SKM-1 (cell line): ENCODE data around the gene CAMSAP3.

Source experiments
- DNase-seq: peaks from one replicate; lab custom pipeline; 2025; ENCODE audit not compliant: unreplicated experiment; lab: John Stamatoyannopoulos, UW

CAMSAP3 gene

GRCh38 chr19:7595466-7596133 lies at the start of gene CAMSAP3:
Gene CAMSAP3 (plus strand): TSS chr19:7595863. CDS start chr19:7596003, 140 bp downstream.
- no peak for DNase-seq

DNA sequence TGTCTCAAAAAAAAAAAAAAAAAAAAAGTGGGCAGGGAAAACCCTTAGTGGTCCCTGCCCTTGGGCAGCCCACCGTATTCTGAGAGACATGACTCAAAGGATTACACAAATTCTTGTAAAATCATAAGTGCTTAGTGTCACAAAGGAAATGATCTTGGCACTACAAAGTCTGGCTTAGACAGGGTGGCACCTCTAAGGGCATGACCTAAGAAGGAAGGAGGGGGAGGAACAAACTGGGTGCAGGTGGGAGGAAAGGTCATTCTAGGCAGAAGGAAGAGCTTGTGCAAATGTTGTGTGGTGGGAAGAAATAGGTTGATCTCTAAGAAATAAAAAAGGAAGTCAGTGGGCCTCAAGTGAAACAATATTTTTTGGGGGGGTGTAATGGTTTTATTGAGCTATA lies 49.8 kb upstream of the CAMSAP3 start:
- DNase-seq = peak; percentile 54

GRCh38 chr19:7547159-7547558 lies 48.5 kb upstream of the CAMSAP3 start:
- DNase-seq = no peak

DNA sequence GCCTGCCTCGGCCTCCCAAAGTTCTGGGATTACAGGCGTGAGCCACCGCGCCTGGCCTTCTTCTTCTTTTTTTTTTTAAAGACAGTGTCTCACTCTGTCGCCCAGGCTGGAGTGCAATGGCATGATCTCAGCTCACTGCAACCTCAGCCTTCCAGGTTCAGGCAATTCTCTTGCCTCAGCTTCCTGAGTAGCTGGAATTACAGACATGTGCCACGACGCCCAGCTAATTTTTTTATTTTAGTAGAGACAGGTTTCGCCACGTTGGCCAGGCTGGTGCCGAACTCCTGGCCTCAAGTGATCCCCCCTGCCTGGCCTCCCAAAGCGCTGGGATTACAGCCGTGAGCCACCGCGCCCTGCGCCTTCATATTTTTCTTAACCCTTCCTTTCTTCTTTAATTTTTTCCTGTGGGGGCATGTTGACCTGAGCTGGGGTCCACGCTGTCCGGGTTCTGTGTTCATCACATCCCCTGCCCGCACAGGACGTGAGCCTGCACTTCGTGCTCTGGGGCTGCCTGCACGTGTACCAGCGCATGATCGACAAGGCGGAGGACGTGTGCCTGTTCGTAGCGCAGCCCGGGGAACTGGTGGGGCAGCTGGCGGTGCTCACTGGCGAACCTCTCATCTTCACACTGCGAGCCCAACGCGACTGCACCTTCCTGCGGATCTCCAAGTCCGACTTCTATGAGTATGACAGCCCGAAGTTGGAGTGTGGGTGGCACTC lies 46.1 kb upstream of the CAMSAP3 start:
- DNase-seq = no peak

DNA sequence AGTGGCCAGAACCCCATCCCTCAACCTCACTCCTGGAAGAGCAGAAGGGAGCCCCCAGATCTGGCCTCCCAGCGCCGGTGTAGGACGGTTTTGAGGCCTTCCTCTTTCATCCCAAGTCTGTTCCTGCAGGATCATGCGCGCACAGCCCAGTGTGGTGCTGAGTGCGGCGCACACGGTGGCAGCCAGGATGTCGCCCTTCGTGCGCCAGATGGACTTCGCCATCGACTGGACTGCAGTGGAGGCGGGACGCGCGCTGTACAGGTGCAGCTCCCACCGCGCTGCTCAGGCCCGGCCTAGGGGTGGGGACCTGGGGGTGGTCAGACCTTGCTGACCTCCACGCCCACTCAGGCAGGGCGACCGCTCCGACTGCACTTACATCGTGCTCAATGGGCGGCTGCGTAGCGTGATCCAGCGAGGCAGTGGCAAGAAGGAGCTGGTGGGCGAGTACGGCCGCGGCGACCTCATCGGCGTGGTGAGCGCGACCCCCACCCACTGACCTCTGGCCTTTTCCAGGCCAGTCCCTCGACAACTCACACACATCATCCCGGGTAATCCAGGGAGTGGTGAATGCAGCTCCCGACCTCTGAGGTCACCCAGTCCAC lies 45.4 kb upstream of the CAMSAP3 start:
- no peak for DNase-seq

DNA sequence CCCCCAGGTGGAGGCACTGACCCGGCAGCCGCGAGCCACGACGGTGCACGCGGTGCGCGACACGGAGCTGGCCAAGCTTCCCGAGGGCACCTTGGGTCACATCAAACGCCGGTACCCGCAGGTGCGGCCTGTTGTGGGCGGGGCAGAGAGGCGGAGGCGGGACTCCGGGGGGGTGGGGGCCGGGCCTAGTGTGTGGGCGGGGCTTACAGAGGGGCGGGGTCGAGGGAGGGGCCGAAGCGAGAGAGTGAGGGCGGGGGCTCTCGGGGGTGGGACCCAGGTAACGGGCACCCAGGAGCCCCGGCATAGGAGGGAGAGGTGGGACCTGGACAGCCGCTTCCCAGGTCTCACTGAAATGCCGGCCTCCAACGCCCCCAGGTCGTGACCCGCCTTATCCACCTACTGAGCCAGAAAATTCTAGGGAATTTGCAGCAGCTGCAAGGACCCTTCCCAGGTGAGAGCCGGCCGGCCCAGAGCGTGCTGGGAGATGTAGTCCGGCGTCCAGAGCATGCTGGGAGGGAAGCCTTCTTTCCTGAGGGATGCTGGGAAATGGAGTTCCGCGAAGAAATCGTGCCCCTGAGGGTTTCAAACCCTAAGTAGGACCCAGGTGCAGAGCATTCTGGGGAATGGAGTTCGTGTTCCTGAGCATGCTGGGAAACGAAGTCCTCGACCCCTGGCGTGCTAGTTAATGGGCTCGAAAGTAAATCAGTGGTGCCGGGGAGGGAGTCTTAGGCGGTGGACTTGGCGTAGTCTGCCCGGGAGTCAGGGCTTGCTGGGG lies 44.5 kb upstream of the CAMSAP3 start:
- no peak for DNase-seq

GRCh38 chr19:7552781-7553180 lies 42.9 kb upstream of the CAMSAP3 start:
- DNase-seq = no peak

DNA sequence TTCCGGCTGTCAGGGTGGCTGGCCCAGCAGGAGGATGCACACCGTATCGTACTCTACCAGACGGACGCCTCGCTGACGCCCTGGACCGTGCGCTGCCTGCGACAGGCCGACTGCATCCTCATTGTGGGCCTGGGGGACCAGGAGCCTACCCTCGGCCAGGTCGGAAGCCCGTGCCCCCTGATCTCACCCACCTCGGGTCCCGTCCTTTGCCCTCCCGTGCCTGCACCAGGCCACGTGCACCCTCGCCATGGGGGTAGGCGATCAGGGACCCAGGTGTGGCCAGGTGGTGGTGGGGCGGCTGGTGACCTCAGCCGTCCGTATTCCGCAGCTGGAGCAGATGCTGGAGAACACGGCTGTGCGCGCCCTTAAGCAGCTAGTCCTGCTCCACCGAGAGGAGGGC lies 41.1 kb upstream of the CAMSAP3 start:
- no peak for DNase-seq

GRCh38 chr19:7554990-7555864 lies 40.4 kb upstream of the CAMSAP3 start:
- DNase-seq = no peak

- no peak for DNase-seq
Measured at GRCh38 chr19:7556696-7557315, 38.9 kb upstream of the CAMSAP3 start.

DNA sequence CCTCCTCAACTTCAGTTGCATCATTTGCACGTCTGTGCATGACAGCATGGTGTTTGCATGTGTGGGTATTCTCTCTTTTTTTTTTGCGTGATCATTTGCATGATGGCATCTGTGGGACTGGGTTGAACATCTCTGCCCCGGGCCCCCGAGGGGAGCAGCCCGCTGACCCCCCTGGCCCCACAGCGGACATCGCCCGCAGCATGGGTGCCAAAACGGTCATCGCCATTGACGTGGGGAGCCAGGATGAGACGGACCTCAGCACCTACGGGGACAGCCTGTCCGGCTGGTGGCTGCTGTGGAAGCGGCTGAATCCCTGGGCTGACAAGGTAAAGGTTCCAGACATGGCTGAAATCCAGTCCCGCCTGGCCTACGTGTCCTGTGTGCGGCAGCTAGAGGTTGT lies 37.0 kb upstream of the CAMSAP3 start:
- no peak for DNase-seq

DNA sequence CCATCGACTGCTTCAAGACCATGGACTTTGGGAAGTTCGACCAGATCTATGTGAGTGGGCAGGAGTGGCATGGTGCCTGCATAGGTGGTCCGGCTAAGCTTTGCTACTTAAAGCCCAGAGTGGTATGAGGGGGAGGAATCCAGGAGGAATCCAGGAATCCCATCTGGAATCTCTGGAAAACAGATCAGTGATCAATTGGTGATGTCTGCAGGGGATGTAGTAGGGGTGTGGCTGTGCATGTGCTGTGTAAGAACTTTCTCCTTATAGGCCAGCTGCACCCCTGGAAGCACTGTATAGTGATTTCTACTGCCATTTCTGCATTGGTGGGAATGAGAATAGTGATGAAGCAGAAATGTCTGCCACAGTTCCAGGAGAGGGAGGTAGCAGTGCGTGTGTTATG lies 36.6 kb upstream of the CAMSAP3 start:
- no peak for DNase-seq

DNA sequence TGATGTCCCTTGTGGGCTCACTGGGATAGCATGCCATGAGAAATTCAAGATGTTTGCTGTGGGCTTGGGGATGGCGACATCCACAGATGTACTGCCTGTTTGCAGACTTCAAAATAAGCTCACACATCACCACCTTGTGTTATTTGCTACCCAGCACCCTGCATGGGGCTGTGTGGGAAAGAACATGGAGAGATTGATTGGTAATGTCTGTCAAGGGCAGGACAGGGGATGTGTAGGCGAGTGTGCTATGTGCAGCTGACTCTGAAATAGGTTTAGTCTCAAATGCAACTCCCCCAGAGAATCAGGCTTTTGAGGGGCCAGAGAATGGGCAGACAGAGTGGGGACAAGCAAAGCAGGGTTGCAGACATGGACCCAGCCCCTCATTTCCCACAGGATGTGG lies 35.4 kb upstream of the CAMSAP3 start:
- DNase-seq = no peak

GRCh38 chr19:7561325-7561724 lies 34.3 kb upstream of the CAMSAP3 start:
- no peak for DNase-seq

DNA sequence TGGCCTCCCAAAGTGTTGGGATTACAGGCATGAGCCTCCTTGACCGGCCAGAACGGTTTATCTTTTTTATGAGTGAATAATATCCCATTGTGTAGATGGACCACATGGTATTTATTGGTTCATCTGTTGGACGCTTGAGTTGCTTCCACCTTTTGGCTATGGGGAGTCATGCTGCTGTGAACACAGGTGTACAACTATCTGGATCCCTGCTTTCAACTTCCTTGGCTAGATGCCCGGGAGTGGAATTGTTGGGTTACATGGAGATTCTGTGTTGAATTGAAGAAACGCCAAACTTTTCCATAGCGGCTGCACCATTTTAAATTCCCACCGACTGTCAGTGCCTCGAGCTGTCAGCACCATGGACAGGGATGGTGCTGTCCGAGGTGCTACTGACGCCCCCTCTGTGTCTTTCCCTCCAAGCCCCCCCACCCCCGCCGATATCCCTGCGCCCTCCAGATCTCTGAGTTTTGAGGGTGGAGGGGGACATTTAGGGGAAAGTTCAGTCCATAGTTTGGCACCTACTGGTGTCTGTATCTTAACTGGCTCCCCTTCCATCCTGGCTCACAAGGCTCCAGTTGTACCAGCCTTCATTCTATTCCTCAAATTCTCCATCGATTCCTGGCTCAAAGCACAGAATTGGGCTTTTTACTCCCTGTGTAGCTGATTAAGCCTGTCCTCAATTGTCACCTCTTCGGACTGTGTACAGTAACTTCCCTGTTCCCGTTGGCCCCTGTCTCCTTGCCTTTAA lies 32.8 kb upstream of the CAMSAP3 start:
- no peak for DNase-seq

GRCh38 chr19:7564866-7565265 lies 30.8 kb upstream of the CAMSAP3 start:
- no peak for DNase-seq

- no peak for DNase-seq
Measured at GRCh38 chr19:7565332-7565731, 30.3 kb upstream of the CAMSAP3 start.

- DNase-seq = no peak
Measured at GRCh38 chr19:7570761-7571160, 24.9 kb upstream of the CAMSAP3 start.

GRCh38 chr19:7575434-7576040 lies 20.1 kb upstream of the CAMSAP3 start:
- DNase-seq = no peak
